COLO668 (cell line): Measurements from ENCODE around the gene SELENOK.
A peak's percentile ranks its signal among the peaks of the same experiment; 100 is the strongest.

Source experiments
- DNase-seq: peaks from one replicate; lab custom pipeline; 2025; ENCODE audit not compliant: unreplicated experiment; lab: John Stamatoyannopoulos, UW

The SELENOK gene

GRCh38 chr3:53843195-53844177 is 48.2 kb downstream of the SELENOK start:
- DNase-seq = peak; percentile 45

- peak; percentile 83 for DNase-seq
Measured at GRCh38 chr3:53842436-53843194, 49.0 kb downstream of the SELENOK start.

- peak; percentile 22 for DNase-seq
Measured at GRCh38 chr3:53841296-53841695, 50.4 kb downstream of the SELENOK start.

- no peak for DNase-seq
Measured at GRCh38 chr3:53837331-53837730, 54.3 kb downstream of the SELENOK start.

GRCh38 chr3:53836084-53836872 is 55.4 kb downstream of the SELENOK start:
- DNase-seq = no peak

- no peak for DNase-seq
Measured at GRCh38 chr3:53835257-53835656, 56.4 kb downstream of the SELENOK start.

GRCh38 chr3:53834429-53835095 is 57.1 kb downstream of the SELENOK start:
- DNase-seq = no peak
